Astrocyte of the spinal cord (primary cell): ENCODE results near the gene KCNIP3.

Experiments
- DNase-seq: peaks from one replicate; pipeline ENCODE4 v3.0.0; 2011; ENCODE audit warnings: low read depth, low spot score
- H3K4me3 ChIP-seq: 2 replicates; pipeline ENCODE4 v1.5.1; 2011; ENCODE audit warnings: low read depth, mild to moderate bottlenecking, low read length, moderate library complexity
- in situ Hi-C: cut with HindIII; loops from 2 replicates; pipeline ENCODE4 v1.10.0; 2017; ENCODE audit warnings: low sequenced_read_pairs
- TF ChIP-seq, protein P1 (sequence below): IDR thresholded peaks from 2 replicates; pipeline ENCODE4 v1.5.1; 2012; ENCODE audit warnings: low read depth, mild to moderate bottlenecking, low read length, inconsistent platforms

The KCNIP3 gene

DNA sequence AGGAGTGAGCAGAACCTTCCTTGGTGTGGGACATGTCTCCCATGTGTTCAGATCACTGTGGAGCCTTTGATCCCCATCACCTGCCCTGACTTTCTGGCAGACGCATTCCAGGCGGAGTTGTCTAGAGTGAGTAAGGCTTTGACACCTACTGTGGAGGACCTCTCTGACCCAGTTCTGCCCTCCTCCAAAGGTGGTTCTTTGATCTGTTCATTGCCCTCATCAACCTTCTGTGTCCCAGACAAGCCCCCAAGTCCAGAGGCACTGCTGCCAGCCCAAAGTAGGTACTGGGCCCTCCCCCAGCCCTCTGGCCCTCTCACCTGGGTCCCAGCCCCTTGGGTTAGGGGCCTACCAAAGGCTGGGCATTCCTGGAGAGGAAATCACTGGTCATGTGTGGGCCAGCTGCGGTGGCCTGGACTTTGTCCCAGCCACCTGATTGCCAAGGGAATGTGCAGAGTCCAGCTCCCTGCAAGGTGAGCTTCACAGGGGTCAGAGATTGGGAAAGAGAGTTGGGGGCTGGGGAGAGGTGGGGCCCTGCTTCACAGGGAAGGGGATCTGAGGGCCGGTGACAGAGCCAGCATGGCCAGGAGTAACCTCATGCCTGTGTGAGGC lies 93.2 kb downstream of the KCNIP3 start:
- DNase-seq: no peak
- TF ChIP-seq, protein P1, sequence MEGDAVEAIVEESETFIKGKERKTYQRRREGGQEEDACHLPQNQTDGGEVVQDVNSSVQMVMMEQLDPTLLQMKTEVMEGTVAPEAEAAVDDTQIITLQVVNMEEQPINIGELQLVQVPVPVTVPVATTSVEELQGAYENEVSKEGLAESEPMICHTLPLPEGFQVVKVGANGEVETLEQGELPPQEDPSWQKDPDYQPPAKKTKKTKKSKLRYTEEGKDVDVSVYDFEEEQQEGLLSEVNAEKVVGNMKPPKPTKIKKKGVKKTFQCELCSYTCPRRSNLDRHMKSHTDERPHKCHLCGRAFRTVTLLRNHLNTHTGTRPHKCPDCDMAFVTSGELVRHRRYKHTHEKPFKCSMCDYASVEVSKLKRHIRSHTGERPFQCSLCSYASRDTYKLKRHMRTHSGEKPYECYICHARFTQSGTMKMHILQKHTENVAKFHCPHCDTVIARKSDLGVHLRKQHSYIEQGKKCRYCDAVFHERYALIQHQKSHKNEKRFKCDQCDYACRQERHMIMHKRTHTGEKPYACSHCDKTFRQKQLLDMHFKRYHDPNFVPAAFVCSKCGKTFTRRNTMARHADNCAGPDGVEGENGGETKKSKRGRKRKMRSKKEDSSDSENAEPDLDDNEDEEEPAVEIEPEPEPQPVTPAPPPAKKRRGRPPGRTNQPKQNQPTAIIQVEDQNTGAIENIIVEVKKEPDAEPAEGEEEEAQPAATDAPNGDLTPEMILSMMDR: no peak
- no peak overlapping the region for H3K4me3 ChIP-seq
- in situ Hi-C loops: no loop called here

DNA sequence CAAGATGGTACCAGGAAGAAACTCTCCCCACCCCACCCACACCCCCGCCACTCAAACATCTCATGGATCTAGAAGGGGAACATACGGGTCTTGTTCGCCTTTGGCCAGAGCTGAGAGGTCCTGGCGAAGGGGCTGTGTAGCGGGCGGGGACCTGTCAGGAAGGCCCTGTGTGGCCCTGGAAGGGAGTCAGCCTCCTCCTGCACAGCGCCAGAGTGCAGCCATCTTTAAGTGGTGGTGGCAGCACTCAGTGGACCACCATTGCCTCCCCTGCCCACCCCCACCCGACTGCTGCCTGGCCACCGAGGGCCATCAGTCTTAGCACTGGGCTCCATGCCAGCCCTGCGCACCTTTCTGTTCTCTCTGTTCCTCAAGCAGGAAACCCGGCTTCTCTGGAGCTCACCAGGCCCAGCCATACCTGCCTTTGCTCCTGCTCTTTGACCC lies 93.8 kb downstream of the KCNIP3 start:
- in situ Hi-C loops: no loop called here
- DNase-seq: no peak
- H3K4me3 ChIP-seq: no peak overlapping the region
- TF ChIP-seq, protein P1: no peak

DNA sequence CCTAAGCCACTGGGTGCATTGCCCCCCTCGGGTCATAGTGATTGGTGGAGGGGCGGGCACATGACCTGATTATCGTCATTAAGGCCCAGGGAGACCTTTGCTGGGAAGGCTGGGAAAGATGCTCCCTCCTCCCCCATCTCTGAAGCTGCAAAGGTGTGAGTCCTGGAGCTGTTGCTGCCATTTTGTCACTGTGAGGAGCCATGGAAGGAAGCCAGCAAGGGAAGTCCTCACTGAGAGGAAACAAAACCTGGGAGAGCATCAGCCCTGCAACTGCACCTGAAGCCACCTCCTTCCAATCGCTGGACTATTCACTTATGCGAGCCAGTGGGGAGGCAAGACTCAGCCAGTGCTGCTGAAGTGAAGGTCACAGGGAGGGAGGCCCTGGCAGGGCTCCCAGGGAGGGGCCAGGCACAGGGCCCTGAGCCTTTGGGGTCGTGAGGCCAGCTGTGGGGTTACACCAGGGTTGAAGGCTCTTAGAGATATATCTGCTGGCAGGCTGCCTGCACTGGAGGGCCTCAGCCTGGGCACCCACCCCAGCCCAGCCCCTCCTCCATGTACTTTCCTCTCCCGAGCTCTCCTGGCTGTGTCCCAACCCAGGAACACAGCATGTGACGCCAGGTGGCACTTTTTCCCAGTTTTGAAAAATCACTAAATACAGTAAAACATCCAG lies 94.6 kb downstream of the KCNIP3 start:
- in situ Hi-C loops: no loop called here
- no peak for DNase-seq
- no peak overlapping the region for H3K4me3 ChIP-seq
- TF ChIP-seq, protein P1: no peak

DNA sequence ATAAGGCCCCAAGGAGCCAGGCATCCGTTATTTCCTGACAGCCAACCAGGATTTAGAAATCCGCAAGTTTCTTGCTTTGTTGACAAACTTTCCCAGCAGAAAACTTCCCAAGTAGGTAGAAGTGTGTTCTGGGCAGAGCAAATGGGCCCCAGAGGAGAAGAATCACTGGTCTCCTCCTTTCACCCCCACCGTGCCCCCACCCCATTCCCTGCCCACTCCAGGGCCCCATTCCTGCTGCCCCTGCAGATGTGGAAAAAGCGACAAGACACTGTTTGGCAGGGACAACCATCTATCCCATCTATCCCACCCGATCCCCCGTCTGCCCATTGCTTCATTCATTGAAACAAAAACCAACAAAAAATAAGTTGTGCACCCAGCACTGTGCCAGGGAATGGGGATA lies 95.2 kb downstream of the KCNIP3 start:
- in situ Hi-C loops: no loop called here
- DNase-seq: no peak
- TF ChIP-seq, protein P1: no peak
- H3K4me3 ChIP-seq: no peak overlapping the region

DNA sequence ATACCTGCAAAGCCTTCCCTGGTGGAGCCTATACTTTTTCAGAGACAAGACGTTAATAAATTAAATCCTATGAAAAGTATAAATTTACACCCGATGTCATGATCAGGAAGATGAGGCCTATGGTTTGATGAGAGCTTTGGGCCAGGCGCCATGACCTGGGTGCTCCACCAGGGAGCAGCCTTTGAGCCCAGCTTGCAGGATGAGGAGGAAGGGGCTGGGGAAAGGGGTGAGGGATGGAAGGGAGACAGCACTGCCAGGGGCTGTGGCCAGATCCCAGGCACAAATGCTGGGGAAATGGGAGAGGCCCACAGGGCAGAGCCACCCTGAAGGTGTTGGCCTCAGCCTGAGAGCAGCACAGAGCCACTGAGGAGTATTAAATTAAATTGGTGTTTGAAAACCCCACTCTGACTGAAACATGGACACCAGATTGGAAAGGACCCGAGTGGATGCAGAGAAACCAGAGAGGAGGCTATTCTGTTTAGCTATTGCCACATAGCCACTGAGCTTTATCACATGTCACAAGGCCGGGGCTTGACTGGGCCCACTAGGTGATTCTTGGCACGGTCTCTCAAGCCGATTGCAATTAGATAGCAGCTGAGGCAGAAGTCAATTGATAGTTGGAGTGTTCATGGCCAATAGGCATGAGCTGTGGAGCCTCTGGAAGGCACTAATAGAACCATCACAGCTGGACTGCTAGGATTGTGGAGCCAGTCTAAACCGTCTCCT lies 95.7 kb downstream of the KCNIP3 start:
- no peak for DNase-seq
- in situ Hi-C loops: no loop called here
- TF ChIP-seq, protein P1: peak; percentile 20
- H3K4me3 ChIP-seq: no peak overlapping the region

DNA sequence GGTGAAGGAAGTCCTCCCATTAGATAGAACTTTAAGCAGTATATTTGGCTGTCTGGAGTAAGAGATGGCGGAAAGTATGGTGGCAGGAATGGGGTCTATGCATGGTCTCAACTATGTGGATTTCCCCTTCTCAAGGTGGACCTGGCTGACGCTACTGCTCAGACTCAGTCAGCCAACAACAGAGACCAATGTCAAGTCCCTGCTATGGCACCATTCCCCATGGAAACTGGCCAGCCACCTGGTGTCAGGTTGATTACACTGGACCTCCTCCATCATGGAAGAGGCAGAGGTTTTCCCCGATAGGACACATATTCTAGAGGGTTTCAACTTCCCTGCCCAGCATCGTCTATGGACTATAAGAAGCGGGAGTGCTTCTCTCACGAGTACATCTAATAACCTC lies 96.8 kb downstream of the KCNIP3 start:
- in situ Hi-C loops: no loop called here
- no peak for DNase-seq
- no peak overlapping the region for H3K4me3 ChIP-seq
- TF ChIP-seq, protein P1: no peak
